Neural crest cell (in vitro differentiated cells): ENCODE results near the gene ATG2B. TPM values are rescaled to one million over a fixed set of nuclear protein-coding genes. Genes with fewer than 3 reads are reported as not detected.
A peak's percentile ranks its signal among the peaks of the same experiment; 100 is the strongest.

ENCODE experiments used
- DNase-seq: peaks from one replicate; pipeline ENCODE4 v3.0.0; 2021; ENCODE audit warnings: low read depth, mixed read lengths, low spot score
- H3K27ac Mint-ChIP-seq: one replicate; pipeline ENCODE4 v1.8.0; 2021; ENCODE audit warnings: mild to moderate bottlenecking, mixed read lengths; ENCODE audit not compliant: unreplicated experiment
- H3K27me3 Mint-ChIP-seq: 2 replicates; pipeline ENCODE4 v1.8.0; 2021; ENCODE audit warnings: low read depth, mild to moderate bottlenecking, mixed read lengths
- H3K36me3 Mint-ChIP-seq: 2 replicates; pipeline ENCODE4 v1.8.0; 2021; ENCODE audit warnings: low read depth, mild to moderate bottlenecking, mixed read lengths
- H3K4me1 Mint-ChIP-seq: 2 replicates; pipeline ENCODE4 v1.8.0; 2021; ENCODE audit warnings: mixed read lengths
- H3K4me3 Mint-ChIP-seq: one replicate; pipeline ENCODE4 v1.8.0; 2021; ENCODE audit warnings: mild to moderate bottlenecking, mixed read lengths
- H3K9me3 Mint-ChIP-seq: 2 replicates; pipeline ENCODE4 v1.8.0; 2021; ENCODE audit warnings: mixed read lengths
- CTCF ChIP-seq: fragments of 200-600 bp; sonication (generic); conservative IDR thresholded peaks from 2 replicates; pipeline ENCODE4 v1.5.0; 2021; ENCODE audit warnings: antibody characterized with exemption, mild to moderate bottlenecking
- total RNA-seq: library from RNA; stranded (reverse); gene quantifications from 2 replicates; pipeline ENCODE4 v1.2.1, GENCODE V29; 2021

Gene ATG2B
- total RNA-seq, 1 donor from 2014 or later: 19.5 TPM

GRCh38 chr14:96309896-96310330, 53.2 kb downstream of the ATG2B start:
- Mint-ChIP-seq H3K4me1 (no peaks in the 10 kb centered on the region), H3K36me3 (peaks cover 5% of the 10 kb centered on the region), H3K27ac (no peak overlapping the region), H3K4me3 (no peak overlapping the region), H3K9me3 (no peaks in the 10 kb centered on the region), H3K27me3 (no peaks in the 10 kb centered on the region)
- TF ChIP-seq CTCF: no peak
- DNase-seq: no peak

GRCh38 chr14:96309133-96309895, 53.8 kb downstream of the ATG2B start:
- Mint-ChIP-seq H3K9me3 (no peaks in the 10 kb centered on the region), H3K4me1 (no peaks in the 10 kb centered on the region)

GRCh38 chr14:96307434-96307833, 55.7 kb downstream of the ATG2B start:
- Mint-ChIP-seq H3K4me3 (no peak overlapping the region), H3K4me1 (no peaks in the 10 kb centered on the region), H3K27me3 (no peaks in the 10 kb centered on the region), H3K36me3 (no peaks in the 10 kb centered on the region), H3K9me3 (no peaks in the 10 kb centered on the region), H3K27ac (no peak overlapping the region)
- no peak for TF ChIP-seq CTCF
- no peak for DNase-seq

More at GRCh38 chr14:96309133-96309895, 53.8 kb downstream of the ATG2B start:
- Mint-ChIP-seq H3K36me3 (peaks cover 5% of the 10 kb centered on the region), H3K27ac (no peak overlapping the region), H3K27me3 (no peaks in the 10 kb centered on the region), H3K4me3 (no peak overlapping the region)
- no peak for TF ChIP-seq CTCF
- DNase-seq: no peak

DNA sequence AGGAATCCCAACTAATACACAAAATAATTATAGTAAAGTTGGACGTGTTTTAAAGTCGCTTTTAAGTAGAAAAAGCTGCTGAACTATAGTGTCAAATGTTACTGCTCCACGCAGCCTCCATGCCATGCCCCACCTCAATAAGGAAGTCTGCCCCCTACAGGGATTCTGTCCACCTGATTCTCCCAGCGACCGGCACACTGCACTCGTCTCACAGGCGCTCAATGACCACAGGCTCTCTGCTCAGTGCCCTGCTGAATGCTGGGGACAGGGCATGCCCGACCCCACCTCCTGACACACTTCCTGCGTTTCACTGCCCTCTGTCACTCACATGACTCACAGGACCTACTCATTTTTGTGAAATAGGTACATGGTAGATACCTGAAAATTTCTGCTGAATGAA, 58.2 kb downstream of the ATG2B start:
- no peak overlapping the region for H3K27ac Mint-ChIP-seq
- peak; percentile 41 for TF ChIP-seq CTCF
- peak; percentile 11 for DNase-seq

DNA sequence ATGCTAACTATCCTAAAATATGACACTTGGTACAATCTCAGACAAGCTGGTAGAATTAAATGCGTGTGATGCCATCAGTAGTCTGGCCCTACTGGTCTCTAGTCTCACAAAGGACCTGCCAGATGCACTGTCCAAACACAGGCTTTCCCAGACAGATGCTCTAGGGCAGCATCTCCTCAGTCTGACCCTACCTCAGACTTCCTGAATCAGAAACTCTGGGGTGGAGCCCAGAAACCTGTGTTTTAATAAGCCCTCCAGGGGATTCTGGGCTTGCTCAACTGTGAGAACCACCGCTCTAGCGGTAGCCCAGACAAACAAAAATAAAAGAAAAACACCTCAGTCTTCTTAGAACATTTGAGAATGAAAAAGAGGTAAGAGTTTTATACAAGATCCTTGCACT, 59.2 kb downstream of the ATG2B start:
- Mint-ChIP-seq H3K27me3 (no peaks in the 10 kb centered on the region), H3K27ac (no peak overlapping the region), H3K4me3 (no peak overlapping the region), H3K9me3 (no peaks in the 10 kb centered on the region), H3K4me1 (no peaks in the 10 kb centered on the region), H3K36me3 (no peaks in the 10 kb centered on the region)
- DNase-seq: no peak
- TF ChIP-seq CTCF: no peak

More for the DNA sequence above, 58.2 kb downstream of the ATG2B start:
- H3K36me3 Mint-ChIP-seq: no peaks in the 10 kb centered on the region
- no peaks in the 10 kb centered on the region for H3K4me1 Mint-ChIP-seq
- H3K27me3 Mint-ChIP-seq: no peaks in the 10 kb centered on the region
- H3K4me3 Mint-ChIP-seq: no peak overlapping the region
- H3K9me3 Mint-ChIP-seq: no peaks in the 10 kb centered on the region
